NCI-H1105 (cell line): Measurements from ENCODE around the gene PTGER2.

ENCODE experiments used
- DNase-seq: peaks from one replicate; lab custom pipeline; 2025; lab: John Stamatoyannopoulos, UW

Gene PTGER2

GRCh38 chr14:52370406-52370935, 56.4 kb downstream of the PTGER2 start:
- no peak for DNase-seq

GRCh38 chr14:52377940-52378339, 63.8 kb downstream of the PTGER2 start:
- no peak for DNase-seq
